Germinal center (tissue), 1 donor: ENCODE measurements around the gene PLA1A.
"Not testable (repeated sequence)": the region's sequence is repeated elsewhere in the genome, so short reads cannot be mapped to it uniquely, and the experiment has no call there.

ENCODE experiments used
- DNase-seq: peaks from one replicate; pipeline ENCODE4 v3.0.0; 2012; ENCODE audit warnings: mixed read lengths, low spot score

Gene PLA1A

DNA sequence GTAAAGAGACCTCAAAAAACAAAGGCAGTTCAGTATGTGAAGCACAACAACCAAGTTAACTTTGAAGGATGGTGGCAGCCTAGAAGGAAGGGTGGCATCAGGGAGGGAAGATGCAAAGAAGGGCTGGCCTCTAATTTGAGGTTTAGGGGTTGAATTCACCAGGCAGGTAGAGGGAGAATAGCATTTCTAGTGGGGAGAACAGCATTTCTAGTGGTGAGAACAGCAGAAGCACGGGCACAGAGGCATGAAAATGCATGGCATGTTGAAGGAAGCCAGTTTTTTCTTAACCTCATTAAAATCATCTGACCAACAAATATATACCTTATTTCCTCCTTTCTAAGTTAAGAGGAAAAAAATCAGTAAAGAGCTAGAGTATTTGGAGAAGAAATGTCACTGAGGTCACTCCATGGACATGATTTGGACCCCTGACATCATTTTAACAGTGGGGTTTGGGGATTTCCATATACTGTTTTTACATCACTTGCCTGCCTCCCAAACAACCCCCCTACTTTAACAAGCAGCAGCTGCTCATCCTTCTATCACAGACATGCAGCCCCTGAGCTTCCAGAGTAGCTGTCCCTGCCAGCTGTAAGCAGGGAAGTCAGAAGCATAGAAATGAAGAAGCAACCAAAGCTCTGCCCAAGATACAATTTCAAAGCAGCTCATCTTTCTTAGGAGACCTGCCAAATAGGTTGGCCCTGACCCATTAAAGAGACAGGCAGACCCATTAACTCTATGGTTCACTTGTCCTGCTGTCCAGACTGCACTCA is 65.1 kb downstream of the PLA1A start:
- DNase-seq = no peak

DNA sequence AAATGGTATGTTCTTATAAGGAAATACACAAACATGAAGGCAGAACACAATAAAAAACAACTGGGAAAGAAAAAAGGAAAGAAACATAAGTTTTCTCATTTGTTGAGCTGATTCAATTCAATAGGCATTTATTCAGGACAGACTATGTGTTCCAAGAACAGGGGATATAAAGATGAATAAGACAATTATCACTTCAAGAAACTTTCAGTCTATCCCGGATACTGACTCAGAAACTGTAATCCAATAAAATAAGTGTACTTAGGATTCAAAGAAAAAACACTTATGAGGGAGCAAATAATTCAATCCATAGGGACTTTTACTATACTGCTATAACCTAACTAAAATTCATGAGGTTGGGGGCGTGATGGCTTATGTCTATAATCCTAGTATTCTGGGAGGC is 66.2 kb downstream of the PLA1A start:
- DNase-seq = no peak

DNA sequence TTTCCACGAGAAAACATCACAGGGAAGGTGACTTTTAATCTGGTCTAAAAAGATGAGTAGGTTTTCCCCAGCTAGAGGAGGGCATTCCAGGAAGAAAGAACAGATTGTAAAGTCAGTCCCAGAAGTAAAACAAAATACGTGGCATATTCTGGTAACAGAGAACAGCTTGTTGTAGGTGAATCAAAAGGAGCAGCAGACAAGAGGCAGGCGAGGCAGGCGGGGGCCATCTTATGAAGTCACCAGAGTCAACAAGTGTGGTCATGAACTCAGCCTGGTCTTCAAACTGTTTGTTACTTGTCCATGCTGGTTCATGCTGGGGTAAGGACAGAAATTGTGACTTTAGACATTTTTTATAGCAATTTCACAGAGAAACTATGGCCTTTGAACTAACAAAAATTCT is 66.7 kb downstream of the PLA1A start:
- DNase-seq = no peak

DNA sequence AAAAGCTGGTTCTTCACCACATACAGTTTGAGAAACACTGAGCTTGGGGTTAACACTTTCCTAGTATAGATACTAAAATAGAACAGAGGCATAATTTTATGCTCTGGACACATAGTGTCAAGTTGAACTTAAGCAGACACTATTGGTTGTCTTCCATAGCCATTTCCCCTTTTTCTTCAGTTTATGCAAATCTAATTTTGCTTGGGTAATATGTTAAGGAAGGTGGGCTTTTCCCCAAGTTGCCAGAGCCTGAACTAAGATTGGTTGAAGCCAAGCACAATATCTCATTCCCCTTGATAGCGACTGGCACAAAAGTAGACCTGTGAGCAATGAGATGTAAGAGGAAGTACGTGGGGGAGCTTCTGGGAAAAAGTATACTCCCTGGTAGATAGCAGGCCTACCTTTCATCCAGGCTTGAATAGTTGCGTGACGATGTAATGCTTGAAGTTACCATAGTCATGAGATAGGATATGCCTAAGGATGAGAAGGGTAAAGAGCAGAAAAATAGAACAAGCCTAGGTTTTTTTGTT is 67.2 kb downstream of the PLA1A start:
- no peak for DNase-seq

DNA sequence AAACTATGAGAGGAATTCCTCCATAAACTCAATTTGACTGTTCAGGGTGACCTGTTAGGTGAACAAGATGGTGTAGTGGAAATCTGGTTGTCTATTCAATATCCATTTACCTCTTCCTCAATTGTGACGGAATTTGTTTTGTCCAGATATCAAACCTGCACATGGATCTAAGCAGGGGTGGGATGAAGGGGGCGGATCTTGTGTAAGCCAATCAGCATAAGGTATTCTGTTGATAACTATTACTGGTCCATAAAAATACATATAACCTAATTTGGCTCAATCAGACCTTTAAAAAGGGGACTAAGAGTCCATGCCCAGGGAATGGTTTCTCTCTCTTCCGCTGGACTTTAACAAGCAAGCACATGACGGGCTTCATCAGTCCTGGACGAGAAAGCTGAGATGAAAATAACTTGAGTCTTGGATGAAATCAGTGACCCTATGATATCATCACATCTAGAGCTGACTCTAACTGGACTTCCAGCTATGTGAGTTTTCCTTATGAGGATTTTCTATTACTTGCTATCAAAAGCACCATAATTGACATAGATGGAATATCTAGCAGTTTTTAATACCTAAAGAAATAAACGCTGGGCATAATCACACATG is 68.4 kb downstream of the PLA1A start:
- no peak for DNase-seq

DNA sequence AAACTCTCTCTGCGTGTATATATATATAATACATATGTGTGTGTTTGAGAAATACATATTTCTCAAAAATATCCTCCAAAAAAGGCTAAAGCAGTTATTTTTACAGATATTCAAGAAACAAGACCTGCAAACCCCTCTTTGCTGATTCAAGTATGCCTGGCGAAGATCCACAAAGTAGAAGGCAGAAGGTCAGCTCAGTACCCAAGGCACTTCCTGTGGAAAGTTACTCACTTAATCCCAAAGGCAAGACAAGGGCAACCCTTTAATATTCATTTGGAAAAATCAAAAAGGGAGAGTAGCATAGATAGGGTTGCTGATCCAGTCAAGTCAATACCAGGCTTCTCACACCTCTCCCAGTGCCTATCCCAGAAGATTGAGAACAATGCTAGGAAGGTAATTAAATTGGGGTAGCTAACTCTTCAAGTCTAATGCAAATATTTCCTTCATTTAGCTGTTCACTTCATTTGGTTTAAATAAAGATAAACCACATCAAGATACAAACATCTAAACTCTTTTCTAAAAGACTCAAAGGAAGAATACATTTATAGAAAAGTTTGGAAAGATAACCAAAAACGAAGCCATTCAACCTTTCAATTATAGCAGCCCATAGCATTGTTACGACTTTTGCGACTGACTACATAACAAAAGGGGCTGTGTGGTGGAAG is 72.4 kb downstream of the PLA1A start:
- no peak for DNase-seq

DNA sequence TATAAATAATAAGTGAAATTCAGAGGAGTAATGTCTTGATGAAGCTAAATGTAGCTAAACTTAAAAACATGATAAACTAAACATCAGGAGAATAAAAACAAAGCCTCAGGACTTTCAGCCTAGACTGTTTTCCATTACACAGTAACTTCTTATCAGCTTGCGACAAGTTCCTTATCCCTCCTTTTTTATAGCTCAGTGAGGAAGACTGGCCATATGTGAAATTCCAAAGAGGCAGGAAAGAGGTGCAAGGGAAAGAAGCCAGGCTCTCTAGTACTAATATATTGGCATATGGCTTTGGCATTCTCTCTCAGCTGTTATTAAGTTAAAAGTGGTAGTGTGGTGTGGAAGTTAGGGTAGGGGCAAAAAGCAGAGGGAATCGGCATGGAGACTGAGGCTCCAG is 75.1 kb downstream of the PLA1A start:
- DNase-seq = no peak

DNA sequence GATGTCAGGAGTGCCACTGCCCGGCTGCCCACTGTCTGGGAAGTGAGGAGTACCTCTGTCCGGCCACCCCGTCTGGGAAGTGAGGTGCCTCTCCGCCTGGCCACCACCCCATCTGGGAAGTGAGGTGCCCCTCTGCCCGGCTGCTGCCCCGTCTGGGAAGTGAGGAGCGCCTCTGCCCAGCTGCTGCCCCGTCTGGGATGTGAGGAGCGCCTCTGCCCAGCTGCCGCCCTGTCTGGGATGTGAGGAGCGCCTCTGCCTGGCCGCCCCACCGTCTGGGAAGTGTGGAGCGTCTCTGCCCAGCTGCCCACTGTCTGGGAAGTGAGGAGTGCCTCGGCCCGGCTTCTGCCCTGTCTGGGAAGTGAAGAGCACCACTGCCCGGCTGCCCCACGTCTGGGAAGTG is 76.2 kb downstream of the PLA1A start:
- no peak for DNase-seq

DNA sequence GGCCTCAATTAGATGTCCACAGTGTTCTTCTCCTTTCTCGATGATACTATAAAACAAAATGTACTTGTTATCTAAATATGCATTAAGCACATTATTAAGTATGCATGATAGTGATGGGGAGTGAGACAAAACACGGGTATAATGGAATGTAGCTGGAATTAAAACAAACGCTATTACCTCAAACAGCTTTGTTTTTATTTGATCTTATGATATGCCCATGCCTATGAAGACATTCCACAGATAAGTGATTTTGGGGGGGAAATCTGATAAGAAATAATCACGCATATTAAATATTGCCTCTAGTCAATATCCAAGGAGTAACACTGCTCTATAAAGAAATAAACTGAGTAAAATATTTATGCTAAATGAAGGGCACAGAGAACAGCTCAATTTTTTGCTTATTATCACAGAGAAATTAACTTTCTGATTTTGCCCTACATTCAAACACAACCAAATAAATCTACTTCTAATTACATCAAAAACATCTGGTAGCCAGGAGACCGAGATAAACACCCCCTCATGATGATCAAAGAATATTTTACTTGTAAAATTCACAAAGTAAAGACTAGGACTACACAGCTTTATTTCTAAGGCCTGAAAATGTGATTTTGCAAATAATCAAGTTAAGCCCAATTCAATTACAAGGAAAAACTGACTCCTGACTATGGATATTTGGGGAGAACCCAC is 77.6 kb downstream of the PLA1A start:
- no peak for DNase-seq

DNA sequence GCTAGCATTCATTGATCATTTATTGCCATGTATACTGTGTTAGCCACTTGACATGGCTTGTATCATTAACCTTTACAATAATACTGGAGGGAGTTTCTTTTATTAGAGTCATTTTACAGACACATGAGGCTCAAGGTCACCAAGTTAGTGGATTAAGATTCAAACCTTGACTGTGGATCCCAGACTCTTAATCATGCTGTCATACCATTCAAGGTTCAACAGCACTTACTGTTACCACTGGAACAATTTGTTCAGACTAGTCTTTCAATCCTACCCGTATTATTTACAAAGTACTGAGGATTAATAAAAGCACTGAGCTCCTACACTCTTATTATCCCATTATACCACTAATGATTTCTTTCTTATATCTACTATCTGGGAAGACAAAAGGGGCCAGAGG is 78.3 kb downstream of the PLA1A start:
- DNase-seq = no peak

DNA sequence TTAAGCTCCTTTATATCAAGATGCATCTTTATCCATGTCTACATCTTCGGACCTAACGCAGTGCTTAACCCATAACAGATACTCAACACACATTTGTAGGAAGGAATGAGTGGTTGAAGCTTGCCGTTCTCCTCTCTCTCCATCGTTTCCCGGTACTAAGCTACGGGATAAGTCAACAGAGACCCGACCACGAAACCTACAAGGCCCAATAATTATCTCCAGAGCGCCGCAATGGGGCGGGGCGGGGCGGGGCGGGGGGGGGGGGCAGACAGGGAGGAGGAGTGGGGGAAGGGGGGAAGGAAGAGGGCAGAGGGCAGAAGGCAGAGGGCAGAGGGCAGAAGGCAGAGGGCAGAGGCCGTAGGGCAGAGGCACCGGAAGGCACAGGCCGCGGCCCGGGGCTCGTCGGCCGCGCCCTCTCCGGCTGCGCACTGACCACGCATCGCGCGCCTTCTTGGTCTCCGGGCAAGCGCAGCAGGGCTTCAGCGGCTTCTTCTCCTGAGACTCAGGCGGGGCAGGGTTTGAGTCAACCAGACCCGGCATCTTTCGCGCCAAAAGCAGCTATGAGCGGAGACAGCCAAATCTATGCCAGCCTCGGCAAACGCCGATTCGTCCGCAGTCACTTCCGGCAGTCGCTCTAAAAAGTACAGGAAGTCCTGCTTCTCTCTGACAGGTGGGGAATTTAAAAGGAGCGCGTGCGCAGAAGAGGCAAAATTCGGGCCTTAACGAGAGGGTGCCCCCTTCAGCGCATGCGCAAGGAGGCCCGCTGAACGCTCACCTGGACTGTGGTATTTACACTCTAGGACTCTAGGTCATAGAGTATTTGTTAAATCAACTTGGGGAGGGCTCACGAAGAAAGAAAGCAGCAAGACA is 79.3 kb downstream of the PLA1A start, which contains the start of gene COX17:
TSS of gene COX17 (minus strand) at position 636 of the 870 bp plus-strand sequence. CDS start at position 540, 96 bp downstream.
- DNase-seq = peak; percentile 97

DNA sequence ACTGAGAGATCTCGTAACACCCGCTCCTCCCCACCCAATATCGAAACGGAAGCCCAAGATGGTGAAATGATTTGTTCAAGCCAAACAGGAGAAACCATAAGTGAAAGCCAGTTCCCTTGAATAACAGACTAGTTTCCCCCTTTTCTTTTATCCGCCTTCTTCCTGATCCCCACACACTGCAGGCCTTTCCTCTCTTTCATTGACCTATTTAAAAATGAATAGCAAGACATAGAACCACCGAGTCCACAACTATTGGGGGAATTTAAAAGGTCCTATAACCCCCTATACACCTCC is 79.9 kb downstream of the PLA1A start:
- no peak for DNase-seq

DNA sequence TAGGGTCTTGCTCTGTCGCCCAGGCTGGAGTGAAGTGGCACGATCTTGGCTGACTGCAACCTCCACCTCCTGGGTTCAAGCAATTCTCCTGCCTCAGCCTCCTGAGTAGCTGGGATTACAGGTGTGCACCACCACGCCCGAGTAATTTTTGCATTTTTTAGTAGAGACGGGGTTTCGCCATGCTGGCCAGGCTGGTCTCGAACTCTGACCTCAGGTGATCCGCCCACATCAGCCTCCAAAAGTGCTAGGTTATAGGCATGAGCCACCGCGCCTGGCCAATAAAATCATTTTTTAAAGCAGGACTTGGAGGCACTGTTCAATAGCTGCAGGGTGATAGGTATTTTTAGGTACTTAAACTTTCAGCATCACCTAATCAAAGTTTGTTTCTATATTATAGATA is 80.5 kb downstream of the PLA1A start:
- DNase-seq = not testable (repeated sequence)
